LHCN-M2 (cell line): Measurements from ENCODE around the gene ERAS. TPM values are rescaled to one million over a fixed set of nuclear protein-coding genes. Genes with fewer than 3 reads are reported as not detected.

ENCODE experiments used
- DNase-seq: peaks from one replicate; pipeline ENCODE4 v3.0.0-alpha.2; 2012; ENCODE audit warnings: low read depth
- polyA plus RNA-seq: library from polyadenylated mRNA; unstranded; fragments of >200 nt; gene quantifications from one replicate; pipeline ENCODE4 v1.2.1, GENCODE V29; 2012; ENCODE audit warnings: missing spikeins
- total RNA-seq: library from RNA; depleted of rRNA; stranded (reverse); fragments of >200 nt; gene quantifications from 2 replicates; pipeline ENCODE4 v1.2.3, GENCODE V29; 2014; rRNA removed

ERAS gene
- total RNA-seq: not detected in 2 replicates
- polyA plus RNA-seq: not detected

- no peak for DNase-seq
These were observed at the start of gene ERAS for GRCh38 chrX:48826135-48826875. Gene ERAS (plus strand): TSS chrX:48826513. CDS start chrX:48829124, 2,611 bp downstream.

- no peak for DNase-seq
These were observed 49.4 kb upstream of the ERAS start for GRCh38 chrX:48776818-48777439.

GRCh38 chrX:48779399-48779798, 46.9 kb upstream of the ERAS start:
- no peak for DNase-seq

- DNase-seq: no peak
These were observed 44.6 kb upstream of the ERAS start for GRCh38 chrX:48781705-48782104.

GRCh38 chrX:48782216-48782615, 44.1 kb upstream of the ERAS start:
- DNase-seq: no peak

- DNase-seq: no peak
These were observed 43.5 kb upstream of the ERAS start for GRCh38 chrX:48782795-48783194.

- no peak for DNase-seq
These were observed 41.6 kb upstream of the ERAS start for GRCh38 chrX:48784726-48785125.

- DNase-seq: no peak
These were observed 41.1 kb upstream of the ERAS start for GRCh38 chrX:48785186-48785539.

- DNase-seq: no peak
These were observed 40.6 kb upstream of the ERAS start for GRCh38 chrX:48785540-48786214.

GRCh38 chrX:48786341-48786800, 39.9 kb upstream of the ERAS start, which contains the start of gene GATA1:
Gene GATA1 (plus strand): TSS chrX:48786590. CDS start chrX:48791110, 4,520 bp downstream.
- no peak for DNase-seq

- no peak for DNase-seq
These were observed 39.3 kb upstream of the ERAS start for GRCh38 chrX:48786825-48787504.

GRCh38 chrX:48787505-48788443, 38.5 kb upstream of the ERAS start:
- DNase-seq: no peak

- DNase-seq: no peak
These were observed 36.7 kb upstream of the ERAS start for GRCh38 chrX:48789366-48790220.

- no peak for DNase-seq
These were observed 35.8 kb upstream of the ERAS start for GRCh38 chrX:48790477-48790876.

GRCh38 chrX:48791063-48791820, 35.1 kb upstream of the ERAS start:
- DNase-seq: no peak

GRCh38 chrX:48792219-48792618, 34.1 kb upstream of the ERAS start:
- no peak for DNase-seq

- no peak for DNase-seq
These were observed 32.4 kb upstream of the ERAS start for GRCh38 chrX:48793935-48794334.

GRCh38 chrX:48794340-48794910, 31.9 kb upstream of the ERAS start:
- no peak for DNase-seq
